Endothelial cell (in vitro differentiated cells): ENCODE measurements around the gene NELFB. TPM values are rescaled to one million over a fixed set of nuclear protein-coding genes. Genes with fewer than 3 reads are reported as not detected.

ENCODE experiments used
- DNase-seq: peaks from one replicate; pipeline ENCODE4 v3.0.0; 2021; ENCODE audit warnings: low spot score
- H3K27ac Mint-ChIP-seq: one replicate; pipeline ENCODE4 v1.8.0; 2021; ENCODE audit warnings: mixed read lengths, inconsistent platforms; ENCODE audit not compliant: unreplicated experiment
- H3K27me3 Mint-ChIP-seq: one replicate; pipeline ENCODE4 v1.8.0; 2021; ENCODE audit warnings: mild to moderate bottlenecking, moderate library complexity, mixed read lengths, inconsistent platforms; ENCODE audit not compliant: unreplicated experiment
- H3K36me3 Mint-ChIP-seq: one replicate; pipeline ENCODE4 v1.8.0; 2021; ENCODE audit warnings: mild to moderate bottlenecking, low read depth, mixed read lengths, inconsistent platforms; ENCODE audit not compliant: unreplicated experiment
- H3K4me1 Mint-ChIP-seq: one replicate; pipeline ENCODE4 v1.8.0; 2021; ENCODE audit warnings: mild to moderate bottlenecking, mixed read lengths, inconsistent platforms; ENCODE audit not compliant: unreplicated experiment
- H3K4me3 Mint-ChIP-seq: one replicate; pipeline ENCODE4 v1.8.0; 2021; ENCODE audit warnings: mild to moderate bottlenecking, mixed read lengths, inconsistent platforms; ENCODE audit not compliant: unreplicated experiment
- H3K9me3 Mint-ChIP-seq: one replicate; pipeline ENCODE4 v1.8.0; 2021; ENCODE audit warnings: mixed read lengths, inconsistent platforms; ENCODE audit not compliant: unreplicated experiment
- CTCF ChIP-seq: fragments of 200-600 bp; sonication (generic); IDR thresholded peaks from one replicate; pipeline ENCODE4 v1.5.0; 2021; ENCODE audit warnings: antibody characterized with exemption; ENCODE audit not compliant: unreplicated experiment
- long read RNA-seq: library from polyadenylated mRNA; unstranded; transcript quantifications from one replicate; pipeline ENCODE4 v2.0.0, GENCODE V29; 2020; ENCODE audit not compliant: unreplicated experiment
- total RNA-seq: library from RNA; stranded (reverse); fragmentation: NEBNext Ultra II Directional; extraction: Animal tissue kit (Norgen Biotek cat#: 25700); gene quantifications from one replicate; pipeline ENCODE4 v1.2.1, GENCODE V29; 2021; ENCODE audit not compliant: unreplicated experiment

Gene NELFB
- total RNA-seq = 65.6 TPM
- long read RNA-seq, partial matches to known transcripts = 2 of 7 reads
- long read RNA-seq, other reads (novel, unspliced or antisense) = 5 of 7 reads

GRCh38 chr9:137254624-137255447, at the start of gene NELFB:
Gene NELFB, plus strand, starts transcription at chr9:137255327.
- H3K4me3 Mint-ChIP-seq = peak within 1 kb of the TSS; percentile 95
- TF ChIP-seq CTCF = no peak
- no peaks in the 10 kb centered on the region for H3K36me3 Mint-ChIP-seq
- peak within 1 kb of the TSS; percentile 67 for H3K27ac Mint-ChIP-seq
- DNase-seq = peak; percentile 90
- H3K9me3 Mint-ChIP-seq = no peaks in the 10 kb centered on the region
- H3K27me3 Mint-ChIP-seq = peaks cover 6% of the 10 kb centered on the region
- H3K4me1 Mint-ChIP-seq = peaks cover 13% of the 10 kb centered on the region

GRCh38 chr9:137206602-137207001, 48.5 kb upstream of the NELFB start:
- no peak for TF ChIP-seq CTCF
- H3K4me3 Mint-ChIP-seq = peak overlapping the region; percentile 97
- peak overlapping the region; percentile 55 for H3K27ac Mint-ChIP-seq
- no peak for DNase-seq
- H3K27me3 Mint-ChIP-seq = peaks cover 14% of the 10 kb centered on the region
- peaks cover 22% of the 10 kb centered on the region for H3K36me3 Mint-ChIP-seq
- no peaks in the 10 kb centered on the region for H3K9me3 Mint-ChIP-seq
- H3K4me1 Mint-ChIP-seq = peaks cover 27% of the 10 kb centered on the region

GRCh38 chr9:137211532-137211931, 43.6 kb upstream of the NELFB start:
- DNase-seq = no peak
- H3K27ac Mint-ChIP-seq = peak overlapping the region; percentile 68
- TF ChIP-seq CTCF = no peak
- peaks cover 25% of the 10 kb centered on the region for H3K36me3 Mint-ChIP-seq
- peaks cover 17% of the 10 kb centered on the region for H3K4me1 Mint-ChIP-seq
- H3K9me3 Mint-ChIP-seq = no peaks in the 10 kb centered on the region
- H3K27me3 Mint-ChIP-seq = peaks cover 12% of the 10 kb centered on the region
- H3K4me3 Mint-ChIP-seq = peak overlapping the region; percentile 83

- Mint-ChIP-seq H3K36me3 (peaks cover 15% of the 10 kb centered on the region), H3K27ac (no peak overlapping the region), H3K4me1 (peaks cover 7% of the 10 kb centered on the region), H3K9me3 (no peaks in the 10 kb centered on the region), H3K4me3 (no peak overlapping the region), H3K27me3 (peaks cover 13% of the 10 kb centered on the region)
- TF ChIP-seq CTCF = no peak
- no peak for DNase-seq
Observed at GRCh38 chr9:137212520-137212919, 42.6 kb upstream of the NELFB start.
